ENCODE data around the gene YIPF5.

- TF ChIP-seq CTCF (IDR thresholded peaks at IDR 0.05) = no peak
- no peak for TF ChIP-seq EZH2phosphoT487 (IDR thresholded peaks at IDR 0.05)
These were observed 22.2 kb upstream of the YIPF5 start for GRCh38 chr5:144192661-144193060.

Data from neural progenitor cell (in vitro differentiated cells).